WTC11 (cell line): ENCODE results near the gene MEIG1. TPM values are rescaled to one million over a fixed set of nuclear protein-coding genes. Genes with fewer than 3 reads are reported as not detected.

ENCODE experiments used
- ATAC-seq: fragments of 200-7000 bp; cut with Tn5 transposase; 2 replicates; pipeline ENCODE4 v1.10.0; 2021; ENCODE audit warnings: mild to moderate bottlenecking, moderate library complexity
- CTCF ChIA-PET: fragments of 300-600 bp; sonication (Branson Sonifier 250); formaldehyde crosslinking; loops from one replicate; lab custom pipeline; 2021; ENCODE audit warnings: antibody characterized with exemption; lab: Charles Lee
- POLR2A ChIA-PET: fragments of 350-600 bp; sonication (Branson Sonifier 250); formaldehyde crosslinking; loops from one replicate; lab custom pipeline; 2021; ENCODE audit warnings: antibody characterized with exemption; lab: Charles Lee
- DNase-seq: peaks from one replicate; pipeline ENCODE4 v3.0.0; 2021; ENCODE audit warnings: low spot score
- H3K27ac Mint-ChIP-seq: 2 replicates; pipeline ENCODE4 v1.8.0; 2021; ENCODE audit warnings: mixed read lengths
- H3K27me3 Mint-ChIP-seq: 2 replicates; pipeline ENCODE4 v1.8.0; 2021; ENCODE audit warnings: low read depth, mild to moderate bottlenecking, moderate library complexity, mixed read lengths
- H3K36me3 Mint-ChIP-seq: 2 replicates; pipeline ENCODE4 v1.8.0; 2021; ENCODE audit warnings: mixed read lengths
- H3K4me1 Mint-ChIP-seq: 2 replicates; pipeline ENCODE4 v1.8.0; 2022; ENCODE audit warnings: mixed read lengths
- H3K4me3 Mint-ChIP-seq: 2 replicates; pipeline ENCODE4 v1.8.0; 2021; ENCODE audit warnings: mild to moderate bottlenecking, moderate library complexity, mixed read lengths
- H3K9me3 Mint-ChIP-seq: 2 replicates; pipeline ENCODE4 v1.8.0; 2021; ENCODE audit warnings: mixed read lengths
- ARID4B ChIP-seq: sonication (generic); formaldehyde crosslinking; IDR thresholded peaks from 2 replicates; pipeline ENCODE4 v1.8.0; 2023; ENCODE audit warnings: missing genetic modification reagents, mild to moderate bottlenecking, borderline replicate concordance
- ATF1 ChIP-seq: sonication (generic); formaldehyde crosslinking; IDR thresholded peaks from 2 replicates; pipeline ENCODE4 v1.8.1; 2023; ENCODE audit warnings: mild to moderate bottlenecking, moderate library complexity, missing genetic modification reagents
- ERG ChIP-seq: fragments of 250-450 bp; sonication (Bioruptor Pico); IDR thresholded peaks from 2 replicates; pipeline ENCODE4 v1.8.0; 2021; ENCODE audit warnings: mild to moderate bottlenecking
- ESRRA ChIP-seq: sonication (generic); formaldehyde crosslinking; IDR thresholded peaks from 2 replicates; pipeline ENCODE4 v1.8.1; 2022; ENCODE audit warnings: mild to moderate bottlenecking, missing genetic modification reagents, borderline replicate concordance
- GTF2I ChIP-seq: fragments of 250-450 bp; sonication (Bioruptor Pico); conservative IDR thresholded peaks from 2 replicates; pipeline ENCODE4 v1.4.0; 2021; ENCODE audit warnings: mild to moderate bottlenecking
- HMGXB4 ChIP-seq: sonication (generic); formaldehyde crosslinking; IDR thresholded peaks from 2 replicates; pipeline ENCODE4 v1.8.1; 2023; ENCODE audit warnings: mild to moderate bottlenecking, moderate library complexity, missing genetic modification reagents
- NFE2L1 ChIP-seq: sonication (generic); formaldehyde crosslinking; IDR thresholded peaks from 2 replicates; pipeline ENCODE4 v1.8.1; 2023; ENCODE audit warnings: missing genetic modification reagents
- NR1H2 ChIP-seq: sonication (generic); formaldehyde crosslinking; IDR thresholded peaks from 2 replicates; pipeline ENCODE4 v1.9.0; 2021; ENCODE audit warnings: mild to moderate bottlenecking, moderate library complexity, missing genetic modification reagents
- RELA ChIP-seq: sonication (generic); formaldehyde crosslinking; IDR thresholded peaks from 2 replicates; pipeline ENCODE4 v1.8.1; 2022; ENCODE audit warnings: missing genetic modification reagents, mild to moderate bottlenecking, borderline replicate concordance
- STAT6 ChIP-seq: sonication (generic); formaldehyde crosslinking; conservative IDR thresholded peaks from 2 replicates; pipeline ENCODE4 v1.8.1; 2023; ENCODE audit warnings: mild to moderate bottlenecking, low read depth, missing genetic modification reagents, moderate library complexity
- TP53 ChIP-seq: sonication (generic); formaldehyde crosslinking; IDR thresholded peaks from 2 replicates; pipeline ENCODE4 v1.8.1; 2023; ENCODE audit warnings: mild to moderate bottlenecking, missing genetic modification reagents
- ZNF263 ChIP-seq: sonication (generic); formaldehyde crosslinking; IDR thresholded peaks from 2 replicates; pipeline ENCODE4 v1.8.1; 2022; ENCODE audit warnings: low read depth, mild to moderate bottlenecking, moderate library complexity, missing genetic modification reagents
- ZNF416 ChIP-seq: fragments of 250-450 bp; sonication (Bioruptor Pico); IDR thresholded peaks from 2 replicates; pipeline ENCODE4 v1.9.0; 2021; ENCODE audit warnings: mild to moderate bottlenecking, inconsistent platforms
- ZNF423 ChIP-seq: fragments of 250-450 bp; sonication (Bioruptor Pico); IDR thresholded peaks from 2 replicates; pipeline ENCODE4 v2.1.2; 2022; ENCODE audit warnings: mild to moderate bottlenecking, moderate library complexity
- ZSCAN18 ChIP-seq: fragments of 250-450 bp; sonication (Bioruptor Pico); IDR thresholded peaks from 2 replicates; pipeline ENCODE4 v2.1.2; 2022; ENCODE audit warnings: mild to moderate bottlenecking, moderate library complexity
- total RNA-seq: library from RNA; stranded (reverse); gene quantifications from 3 replicates; pipeline ENCODE4 v1.2.3, GENCODE V29; 2021

MEIG1 gene
- total RNA-seq, 1 experiment from 2014 or later = not detected

- no peak for TF ChIP-seq ATF1 (CRISPR knock-in tag)
- TF ChIP-seq ESRRA (CRISPR knock-in tag) = no peak
- no peak for TF ChIP-seq RELA
- no peak for TF ChIP-seq NFE2L1
- no peak for TF ChIP-seq ZNF416 (CRISPR knock-in tag)
- TF ChIP-seq STAT6 (CRISPR knock-in tag) = no peak
Observed at GRCh38 chr10:14926061-14926470, 33.1 kb upstream of the MEIG1 start (continued).

- Mint-ChIP-seq H3K27ac (no peak overlapping the region), H3K9me3 (no peaks in the 10 kb centered on the region), H3K27me3 (no peaks in the 10 kb centered on the region), H3K4me3 (no peak overlapping the region), H3K36me3 (peaks cover 23% of the 10 kb centered on the region), H3K4me1 (no peaks in the 10 kb centered on the region)
- POLR2A ChIA-PET = no interaction called here
- TF ChIP-seq TP53 (CRISPR knock-in tag) = no peak
- no peak for TF ChIP-seq ZSCAN18 (CRISPR knock-in tag)
- TF ChIP-seq NR1H2 (CRISPR knock-in tag) = no peak
- no peak for TF ChIP-seq GTF2I (CRISPR knock-in tag)
- no peak for TF ChIP-seq ARID4B
- no peak for TF ChIP-seq ZNF423
- TF ChIP-seq HMGXB4 (CRISPR knock-in tag) = no peak
- TF ChIP-seq NFE2L1 = no peak
- no peak for TF ChIP-seq ZNF263 (CRISPR knock-in tag)
- TF ChIP-seq ERG (CRISPR knock-in tag) = no peak
- ATAC-seq = no peak
- DNase-seq = no peak
- CTCF ChIA-PET = no interaction called here
Observed at GRCh38 chr10:14926722-14927416, 32.3 kb upstream of the MEIG1 start.
